Thyroid gland (tissue), 4 donors: ENCODE measurements around the gene PPM1L.

Experiments used
- CTCF ChIP-seq, 6 experiments: fragments of 200-600 bp in 3 of 6; fragments of 450-650 bp in 3 of 6; sonication (generic) in 3 of 6; IDR thresholded peaks; one replicate each; pipeline ENCODE4 v1.5.1; 2016 to 2019; ENCODE audit warnings: antibody characterized with exemption in 6 of 6, mild to moderate bottlenecking in 2 of 6, inconsistent platforms in 1 of 6, moderate library complexity in 1 of 6
- POLR2A ChIP-seq, 2 donors: fragments of 450-650 bp; IDR thresholded peaks; one replicate each; pipeline ENCODE4 v1.6.1; 2017; ENCODE audit warnings: antibody characterized with exemption in 2 of 2, mild to moderate bottlenecking in 2 of 2, moderate library complexity in 1 of 2

GRCh38 chr3:161104561-161105551, 348.8 kb downstream of the PPM1L start, which contains the start of gene B3GALNT1:
- TF ChIP-seq CTCF (IDR thresholded peaks at IDR 0.05) (peak in 2 of 6 experiments; percentile 7 to 14), POLR2A (IDR thresholded peaks at IDR 0.05) (peak in 1 of 2 donors; percentile 64)
